GM19239 (cell line): Measurements from ENCODE around the gene DMD.

ENCODE experiments used
- DNase-seq: peaks from one replicate; pipeline ENCODE4 v3.0.0; 2011; ENCODE audit warnings: low spot score; ENCODE audit not compliant: insufficient read length
- FAIRE-seq: peaks from 2 replicates; lab custom pipeline; 2011; peaks lifted over from hg19 to GRCh38; lab: Jason Lieb, UNC

Gene DMD

GRCh38 chrX:33053001-33053400 is 158.3 kb downstream of the DMD start:
- no peak for FAIRE-seq
- DNase-seq, result no peak

GRCh38 chrX:33045882-33046281 is 165.5 kb downstream of the DMD start:
- DNase-seq, result no peak
- no peak for FAIRE-seq

GRCh38 chrX:33045245-33045644 is 166.1 kb downstream of the DMD start:
- DNase-seq (no peak), FAIRE-seq (no peak)

DNA sequence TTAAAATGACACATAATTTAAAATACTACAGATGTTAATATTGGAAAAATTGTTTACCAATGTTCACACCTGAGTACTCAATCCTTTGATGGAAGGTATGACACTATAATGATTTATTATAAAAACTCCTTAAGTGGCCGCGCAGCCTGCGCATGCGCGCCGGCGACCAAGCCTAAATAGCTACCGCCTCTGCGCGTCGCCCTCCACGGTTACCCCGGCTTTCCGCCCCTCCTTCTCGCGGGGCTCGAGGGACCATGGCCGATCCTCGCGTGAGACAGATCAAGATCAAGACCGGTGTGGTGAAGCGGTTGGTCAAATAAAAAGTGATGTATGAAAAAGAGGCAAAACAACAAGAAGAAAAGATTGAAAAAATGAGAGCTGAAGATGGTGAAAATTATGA is 170.2 kb downstream of the DMD start:
- FAIRE-seq, result no peak
- no peak for DNase-seq

- DNase-seq, result no peak
- no peak for FAIRE-seq
These were observed 178.6 kb downstream of the DMD start for GRCh38 chrX:33032700-33033099.

GRCh38 chrX:33014949-33015348 is 196.4 kb downstream of the DMD start:
- no peak for FAIRE-seq
- no peak for DNase-seq

- FAIRE-seq (no peak), DNase-seq (no peak)
These were observed 197.3 kb downstream of the DMD start for GRCh38 chrX:33014086-33014485.

DNA sequence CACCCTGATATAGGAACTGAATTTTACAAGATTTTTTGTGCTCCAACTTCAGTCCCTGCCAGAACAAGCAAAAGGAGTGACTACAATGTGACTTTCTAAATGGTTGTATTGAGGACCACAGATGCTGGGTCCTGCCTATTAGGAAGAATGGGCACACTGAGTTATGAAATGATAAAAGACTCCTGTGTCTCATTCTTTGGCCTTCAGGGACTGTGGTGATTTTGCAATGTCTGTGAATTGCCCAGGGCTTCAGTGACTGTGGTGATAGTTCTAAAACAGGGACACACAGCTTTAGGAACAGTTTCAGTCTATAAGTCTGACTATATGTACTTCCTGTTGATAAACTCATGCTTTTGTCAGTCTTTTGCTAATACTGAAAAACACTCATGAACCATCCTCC is 210.2 kb downstream of the DMD start:
- DNase-seq (no peak), FAIRE-seq (no peak)

GRCh38 chrX:32998776-32999175 is 212.6 kb downstream of the DMD start:
- DNase-seq (no peak), FAIRE-seq (no peak)

DNA sequence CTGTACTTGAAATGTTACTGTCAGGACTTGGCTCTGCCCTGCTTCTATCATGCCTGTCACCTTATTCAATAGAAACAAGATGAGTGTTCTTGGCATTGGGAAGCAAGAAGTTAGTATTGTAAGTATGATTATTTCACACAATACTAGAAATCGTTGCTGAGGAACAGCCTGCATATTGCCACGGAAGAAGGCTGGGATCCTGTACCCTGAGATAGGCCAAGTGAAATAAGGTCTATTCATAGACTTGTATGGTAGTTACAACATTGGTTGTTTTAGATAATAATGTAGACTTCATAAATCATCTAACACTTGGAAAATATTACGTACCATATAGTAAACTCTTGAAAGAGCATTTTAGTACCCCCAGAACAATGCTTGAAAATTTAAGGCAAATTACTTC is 215.9 kb downstream of the DMD start:
- FAIRE-seq, result no peak

GRCh38 chrX:32987142-32987541 is 224.2 kb downstream of the DMD start:
- FAIRE-seq, result no peak
- no peak for DNase-seq

More for the DNA sequence above, 215.9 kb downstream of the DMD start:
- no peak for DNase-seq

GRCh38 chrX:32985544-32985943 is 225.8 kb downstream of the DMD start:
- no peak for FAIRE-seq
- DNase-seq, result no peak

DNA sequence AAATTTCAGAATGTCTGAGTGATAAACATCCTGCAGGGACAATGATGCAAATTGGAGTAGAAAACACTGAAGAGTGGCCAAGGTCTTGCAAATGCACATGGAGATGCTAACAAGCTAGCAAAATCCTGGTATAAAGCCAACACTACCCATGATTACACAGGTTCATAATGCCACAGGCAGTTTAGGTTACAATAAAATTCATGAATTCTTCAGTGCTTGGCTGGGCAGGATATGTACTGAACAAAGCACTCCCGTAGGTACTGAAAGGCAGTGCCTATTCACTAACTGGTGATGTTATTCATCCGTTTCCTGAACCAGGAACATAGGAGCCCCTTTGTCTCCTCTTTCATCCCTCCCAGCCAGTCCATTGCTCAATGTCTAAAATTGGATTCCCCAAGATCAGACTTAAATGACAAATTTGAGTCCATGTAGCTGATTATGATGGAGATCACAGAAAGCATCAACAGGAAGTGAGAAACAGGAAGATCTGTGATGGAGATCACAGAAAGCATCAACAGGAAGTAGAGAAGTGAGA is 244.5 kb downstream of the DMD start:
- no peak for DNase-seq
- FAIRE-seq, result no peak

- FAIRE-seq, result no peak
- no peak for DNase-seq
These were observed 257.2 kb downstream of the DMD start for GRCh38 chrX:32954125-32954524.

DNA sequence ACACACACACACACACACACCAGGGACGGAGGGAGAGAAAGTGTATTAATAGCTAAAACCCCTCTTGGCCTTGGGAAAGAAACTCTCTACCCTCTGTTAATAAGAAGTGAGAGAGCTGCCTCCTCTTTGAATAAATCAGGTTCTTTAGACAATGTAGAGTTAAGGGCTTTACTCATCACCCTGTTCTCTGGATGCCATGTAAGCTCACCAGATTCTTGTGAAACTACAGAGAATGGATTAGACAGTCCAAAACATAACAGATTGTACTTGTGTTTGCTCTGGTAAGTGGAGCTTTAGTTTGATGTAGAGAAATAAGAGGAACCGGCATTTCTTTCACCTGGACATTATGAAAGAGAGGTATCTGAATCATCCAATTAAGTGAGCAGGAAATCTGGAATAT is 263.2 kb downstream of the DMD start:
- DNase-seq, result no peak
- FAIRE-seq, result no peak

DNA sequence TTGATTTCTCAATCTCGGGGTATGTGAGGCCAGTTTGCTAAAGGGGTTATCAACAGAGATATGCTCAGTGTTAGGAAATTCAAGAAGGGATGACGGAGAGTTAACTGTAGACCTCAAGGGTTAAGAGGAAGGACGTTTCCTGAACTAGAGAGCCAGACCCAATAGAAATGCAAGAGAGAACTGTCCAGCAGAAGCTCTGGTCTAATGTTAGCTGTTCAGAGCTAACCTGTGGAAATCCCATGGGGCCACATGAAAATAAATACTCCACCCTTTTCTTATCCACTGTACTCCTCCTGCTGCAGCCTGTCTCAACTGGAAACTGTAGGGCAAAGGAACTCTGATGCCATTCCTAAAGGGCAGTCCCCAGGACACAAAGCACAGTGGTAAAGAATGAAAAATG is 274.3 kb downstream of the DMD start:
- DNase-seq (no peak), FAIRE-seq (no peak)

DNA sequence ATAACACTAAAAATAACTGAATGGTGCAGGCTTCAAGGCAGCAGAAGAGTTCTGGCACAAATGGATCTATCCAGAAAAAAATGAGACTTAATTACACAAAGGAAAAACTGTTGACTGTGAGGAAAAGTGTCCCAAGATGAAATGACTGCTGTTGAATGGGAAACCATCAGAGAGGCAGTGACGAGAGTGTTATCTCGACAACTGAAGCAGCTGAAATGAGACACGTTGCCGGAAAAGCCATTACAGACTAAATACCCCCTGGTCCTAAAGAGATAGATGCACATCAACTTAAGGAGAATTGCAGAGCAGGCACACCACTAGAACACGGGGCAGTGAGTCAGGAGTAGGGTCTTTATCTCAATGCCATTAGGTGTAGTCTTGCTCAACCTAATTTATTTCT is 277.8 kb downstream of the DMD start:
- FAIRE-seq (no peak), DNase-seq (no peak)

- FAIRE-seq (no peak), DNase-seq (no peak)
These were observed 282.3 kb downstream of the DMD start for GRCh38 chrX:32929040-32929439.

GRCh38 chrX:32896088-32896487 is 315.3 kb downstream of the DMD start:
- DNase-seq, result no peak
- no peak for FAIRE-seq

DNA sequence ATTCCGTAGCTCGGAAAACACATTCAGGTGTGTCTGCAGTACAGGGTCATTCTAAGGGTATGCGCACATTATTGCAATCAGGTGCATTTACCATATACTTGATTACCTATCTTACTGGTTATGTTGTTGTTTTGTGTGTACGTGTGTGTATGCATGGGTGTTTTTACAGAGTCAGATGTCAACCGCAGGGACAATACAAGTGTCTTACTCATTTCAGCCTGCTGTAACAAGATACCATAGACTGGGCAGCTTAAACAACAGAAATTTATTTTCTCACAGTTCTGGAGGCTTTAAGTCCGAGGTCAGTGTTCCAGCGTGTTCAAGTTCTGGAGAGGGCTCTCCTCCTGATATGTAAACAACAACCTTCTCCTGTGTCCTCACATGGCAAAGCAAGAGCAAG is 316.7 kb downstream of the DMD start:
- DNase-seq, result no peak
- no peak for FAIRE-seq

DNA sequence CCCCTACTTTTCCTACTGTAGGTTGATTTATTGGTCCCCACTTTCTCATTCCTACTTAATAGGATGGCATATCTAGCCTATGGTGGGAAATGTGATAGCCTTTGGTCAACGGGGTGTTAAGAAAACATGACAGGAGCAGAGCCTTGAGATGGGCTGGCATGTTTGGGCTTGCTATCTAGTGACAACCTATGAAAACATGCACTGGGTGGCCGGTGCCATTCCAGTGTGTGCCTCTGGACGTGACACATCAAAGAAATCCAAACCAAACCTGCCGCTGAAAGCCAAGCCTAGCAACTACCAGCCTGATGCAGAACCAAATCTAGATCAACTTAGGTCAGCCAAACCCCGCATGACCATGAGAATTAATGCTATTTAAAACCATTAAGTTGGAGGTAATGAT is 317.6 kb downstream of the DMD start:
- DNase-seq (no peak), FAIRE-seq (no peak)

GRCh38 chrX:32877592-32877991 is 333.8 kb downstream of the DMD start:
- FAIRE-seq (no peak), DNase-seq (no peak)

- FAIRE-seq, result no peak
- no peak for DNase-seq
These were observed 336.5 kb downstream of the DMD start for GRCh38 chrX:32874839-32875238.
